A549 (cell line): ENCODE measurements around the gene RNF166. TPM values are rescaled to one million over a fixed set of nuclear protein-coding genes. Genes with fewer than 3 reads are reported as not detected.
A peak's percentile ranks its signal among the peaks of the same experiment; 100 is the strongest.

Experiments used
- ATAC-seq, 2 experiments: fragments of 200-7000 bp in 1 of 2; fragments of >200 bp in 1 of 2; cut with Nextera tagmentation in 1 of 2; cut with Tn5 transposase in 1 of 2; 3 replicates each; pipeline versions ENCODE4 v1.8.0 to v1.9.1; 2018 to 2020; ENCODE audit warnings: mild to moderate bottlenecking in 1 of 2, moderate library complexity in 1 of 2
- CTCF ChIA-PET: fragments of 300-600 bp; sonication (Branson Sonifier 250); formaldehyde crosslinking; extraction: SDS; loops from one replicate; lab custom pipeline; 2021; ENCODE audit warnings: antibody characterized with exemption, inconsistent platforms; lab: Yijun Ruan, JAX
- POLR2A ChIA-PET: fragments of 350-600 bp; formaldehyde crosslinking; extraction: SDS; loops from one replicate; lab custom pipeline; 2021; ENCODE audit warnings: antibody characterized with exemption, inconsistent platforms; lab: Yijun Ruan, JAX
- DNase-seq, 2 experiments: peaks; one replicate each; pipeline versions ENCODE4 v3.0.0 to v3.0.0-alpha.2; 2011 to 2016; ENCODE audit warnings: low read depth in 1 of 2, low spot score in 1 of 2
- FAIRE-seq: peaks from 2 replicates; lab custom pipeline; 2011; peaks lifted over from hg19 to GRCh38; lab: Jason Lieb, UNC
- H3K27ac ChIP-seq, 2 experiments: fragments of >200 bp; sonication (Bioruptor Twin); formaldehyde crosslinking; 3 replicates each; pipeline ENCODE4 v1.5.1; 2016 to 2017
- H3K4me1 ChIP-seq: fragments of >200 bp; sonication (Bioruptor Twin); formaldehyde crosslinking; 3 replicates; pipeline ENCODE4 v1.6.1; 2016
- H3K4me2 ChIP-seq: fragments of >200 bp; sonication (Bioruptor Twin); formaldehyde crosslinking; 3 replicates; pipeline ENCODE4 v1.6.1; 2016
- H3K4me3 ChIP-seq: fragments of >200 bp; sonication (Bioruptor Twin); formaldehyde crosslinking; 3 replicates; pipeline ENCODE4 v1.5.1; 2016
- H3K9me3 ChIP-seq: fragments of >200 bp; sonication (Bioruptor Twin); formaldehyde crosslinking; 3 replicates; pipeline ENCODE4 v1.6.1; 2016
- BCL3 ChIP-seq: fragments of >200 bp; sonication (Bioruptor Twin); formaldehyde crosslinking; IDR thresholded peaks from 3 replicates; pipeline ENCODE4 v1.6.1; 2016
- CBX2 ChIP-seq: fragments of 200-600 bp; sonication (generic); IDR thresholded peaks from 2 replicates; pipeline ENCODE4 v1.6.1; 2016; ENCODE audit warnings: low read depth, mild to moderate bottlenecking, borderline replicate concordance
- CBX8 ChIP-seq: fragments of 200-600 bp; sonication (generic); IDR thresholded peaks from 2 replicates; pipeline ENCODE4 v1.6.1; 2016
- CHD4 ChIP-seq: fragments of 200-600 bp; sonication (generic); IDR thresholded peaks from 2 replicates; pipeline ENCODE4 v1.6.1; 2016; ENCODE audit warnings: antibody characterized with exemption, mild to moderate bottlenecking, borderline replicate concordance
- CTCF ChIP-seq: fragments of >200 bp; sonication (Bioruptor Twin); formaldehyde crosslinking; IDR thresholded peaks from 3 replicates; pipeline ENCODE4 v1.5.1; 2016
- EHF ChIP-seq: fragments of 250-450 bp; sonication (Bioruptor Pico); IDR thresholded peaks from 2 replicates; pipeline ENCODE4 v1.5.0; 2020; ENCODE audit warnings: mild to moderate bottlenecking
- FOSB ChIP-seq: fragments of 250-450 bp; sonication (Bioruptor Pico); IDR thresholded peaks from 2 replicates; pipeline ENCODE4 v1.5.0; 2020; ENCODE audit warnings: mild to moderate bottlenecking, moderate library complexity
- HOXB13 ChIP-seq: fragments of 250-450 bp; sonication (Bioruptor Pico); IDR thresholded peaks from 2 replicates; pipeline ENCODE4 v1.5.0; 2020; ENCODE audit warnings: low read depth, mild to moderate bottlenecking, moderate library complexity
- KDM1A ChIP-seq: fragments of 200-600 bp; sonication (generic); IDR thresholded peaks from 2 replicates; pipeline ENCODE4 v1.6.1; 2016; ENCODE audit warnings: low read depth, mild to moderate bottlenecking
- KDM5A ChIP-seq: fragments of 200-600 bp; sonication (generic); IDR thresholded peaks from 2 replicates; pipeline ENCODE4 v1.6.1; 2016; ENCODE audit warnings: antibody characterized with exemption, mild to moderate bottlenecking
- MAFK ChIP-seq: fragments of 450-650 bp; IDR thresholded peaks from 2 replicates; pipeline ENCODE4 v1.6.1; 2014; ENCODE audit not compliant: partially characterized antibody
- MAZ ChIP-seq: fragments of 150-350 bp; IDR thresholded peaks from 2 replicates; pipeline ENCODE4 v1.6.1; 2014; ENCODE audit warnings: antibody characterized with exemption, low read depth, low read length, borderline replicate concordance
- MYC ChIP-seq: IDR thresholded peaks from 2 replicates; pipeline ENCODE4 v1.6.1; 2012; ENCODE audit warnings: mild to moderate bottlenecking, inconsistent platforms, low read length, improper control_type of control experiment, borderline replicate concordance
- NR3C1 ChIP-seq: fragments of >200 bp; sonication (Bioruptor Twin); formaldehyde crosslinking; IDR thresholded peaks from 3 replicates; pipeline ENCODE4 v1.6.1; 2017
- PBX3 ChIP-seq: IDR thresholded peaks from 2 replicates; pipeline ENCODE4 v1.6.1; 2012
- POLR2AphosphoS2 ChIP-seq: conservative IDR thresholded peaks from 2 replicates; pipeline ENCODE4 v1.6.1; 2012; ENCODE audit warnings: low read length, improper control_type of control experiment, inconsistent platforms
- RAD21 ChIP-seq, 2 experiments: fragments of >200 bp in 1 of 2; sonication (Bioruptor Twin) in 1 of 2; formaldehyde crosslinking in 1 of 2; IDR thresholded peaks in 1 of 2; conservative IDR thresholded peaks in 1 of 2; 2 replicates in 1 of 2; 3 replicates in 1 of 2; pipeline ENCODE4 v1.6.1; 2012 to 2018; ENCODE audit warnings: inconsistent platforms in 1 of 2
- RARB ChIP-seq: fragments of 250-450 bp; sonication (Bioruptor Pico); IDR thresholded peaks from 2 replicates; pipeline ENCODE4 v1.8.0; 2021; ENCODE audit warnings: mild to moderate bottlenecking, moderate library complexity
- RFX5 ChIP-seq: fragments of 450-650 bp; IDR thresholded peaks from 2 replicates; pipeline ENCODE4 v1.7.1; 2014; ENCODE audit warnings: antibody characterized with exemption, mild to moderate bottlenecking, moderate library complexity
- RNF2 ChIP-seq: fragments of 200-600 bp; sonication (generic); IDR thresholded peaks from 2 replicates; pipeline ENCODE4 v1.6.1; 2016; ENCODE audit warnings: low read depth, mild to moderate bottlenecking, antibody characterized with exemption, moderate library complexity, borderline replicate concordance
- SMC3 ChIP-seq: fragments of >200 bp; sonication (Bioruptor Twin); formaldehyde crosslinking; IDR thresholded peaks from 3 replicates; pipeline ENCODE4 v1.6.1; 2018; ENCODE audit warnings: inconsistent platforms
- TFCP2L1 ChIP-seq: fragments of 250-450 bp; sonication (Bioruptor Pico); IDR thresholded peaks from 2 replicates; pipeline ENCODE4 v1.5.0; 2021; ENCODE audit warnings: mild to moderate bottlenecking
- ZFP36 ChIP-seq: fragments of 450-650 bp; IDR thresholded peaks from 2 replicates; pipeline ENCODE4 v1.6.1; 2014; ENCODE audit warnings: borderline replicate concordance; ENCODE audit not compliant: partially characterized antibody
- ZNF302 ChIP-seq: fragments of 250-450 bp; sonication (Bioruptor Pico); IDR thresholded peaks from 2 replicates; pipeline ENCODE4 v1.9.0; 2021; ENCODE audit warnings: inconsistent platforms, mild to moderate bottlenecking, moderate library complexity
- WGBS: methylation state at CpG from one replicate; pipeline ENCODE4 v1.1.6; 2017; ENCODE audit errors: missing lambda C conversion rate; 5-methylcytosine and 5-hydroxymethylcytosine counted together
- polyA plus RNA-seq, 4 experiments: library from polyadenylated mRNA; depleted of rRNA in 3 of 4; stranded (reverse); fragments of >200 nt; fragmentation: RNase III in 1 of 4; extraction: RNeasy Plus Mini Kit Qiagen cat#74134 plus additional on column Dnase treatment in 1 of 4; gene quantifications; 2 replicates in 3 of 4; 3 replicates in 1 of 4; pipeline ENCODE4 v1.2.3, GENCODE V29; 2011 to 2017

Gene RNF166
- polyA plus RNA-seq, 2 of the 4 experiments (the other 2 are of a cell fraction) = 9.4 to 11.6 TPM

- 95% methylated on average over 13 of the region's 16 CpGs for WGBS
- Histone ChIP-seq H3K4me1 (no peaks in the 10 kb centered on the region), H3K4me2 (no peak overlapping the region), H3K27ac (no peak overlapping the region), H3K9me3 (no peaks in the 10 kb centered on the region), H3K4me3 (no peak overlapping the region)
- ChIA-PET CTCF (interaction anchor here (1.2 to 2.3 kb wide), 2 partner anchors 12 to 14 kb away, joined by 3 to 8 read pairs; no protein-coding TSS in a partner anchor), POLR2A (no interaction called here)
- TF ChIP-seq CHD4 = no peak
- TF ChIP-seq ZFP36 = no peak
- no peak for TF ChIP-seq EHF (CRISPR knock-in tag)
- no peak for TF ChIP-seq BCL3
- no peak for TF ChIP-seq PBX3
- no peak for TF ChIP-seq RFX5
- TF ChIP-seq KDM5A = no peak
- TF ChIP-seq NR3C1 = no peak
- no peak for TF ChIP-seq RNF2
- TF ChIP-seq CBX2 = no peak
- TF ChIP-seq CTCF = no peak
- TF ChIP-seq FOSB (CRISPR knock-in tag) = no peak
- no peak for TF ChIP-seq KDM1A
- TF ChIP-seq MYC = no peak
- no peak for DNase-seq
- ATAC-seq = no peak
- no peak for FAIRE-seq
These were observed 7.0 kb downstream of the RNF166 start for GRCh38 chr16:88699180-88699579.

GRCh38 chr16:88698646-88699045, 7.6 kb downstream of the RNF166 start:
- ChIA-PET POLR2A (no interaction called here), CTCF (interaction anchor here (0.8 to 1.7 kb wide), 3 partner anchors 11 to 79 kb away, joined by 3 to 5 read pairs (median 3); no protein-coding TSS in a partner anchor)
- H3K4me3 ChIP-seq = no peak overlapping the region
- 95% methylated on average over 22 of the region's 25 CpGs for WGBS
- ATAC-seq (no peak), DNase-seq (no peak)
- H3K9me3 ChIP-seq = no peaks in the 10 kb centered on the region
- no peak overlapping the region for H3K27ac ChIP-seq
- H3K4me2 ChIP-seq = no peak overlapping the region
- H3K4me1 ChIP-seq = no peaks in the 10 kb centered on the region
- no peak for TF ChIP-seq TFCP2L1 (CRISPR knock-in tag)
- TF ChIP-seq CBX8 = no peak
- no peak for TF ChIP-seq POLR2AphosphoS2
- TF ChIP-seq RARB (CRISPR knock-in tag) = no peak
- TF ChIP-seq, all 56 proteins: peak for 0
- FAIRE-seq = no peak

- Histone ChIP-seq H3K9me3 (no peaks in the 10 kb centered on the region), H3K27ac (no peak overlapping the region), H3K4me3 (no peak overlapping the region), H3K4me2 (no peak overlapping the region), H3K4me1 (no peaks in the 10 kb centered on the region)
- ATAC-seq (peak in 1 of 2 experiments; percentile 71; a peak in 3 of 6 replicates), DNase-seq (no peak), FAIRE-seq (no peak)
- CTCF ChIA-PET = interaction anchor here (0.6 to 1.7 kb wide), 4 partner anchors 10 to 120 kb away, joined by 3 to 5 read pairs (median 3); no protein-coding TSS in a partner anchor
- TF ChIP-seq HOXB13 (CRISPR knock-in tag) (no peak), MAZ (no peak), CBX2 (no peak), ZNF302 (no peak), MAFK (no peak), SMC3 (0 out of 3 replicates have a peak, but pooled peaks have one; percentile 10), TFCP2L1 (CRISPR knock-in tag) (no peak), CTCF (peak; percentile 37), BCL3 (no peak), RAD21 (conservative IDR thresholded peaks at IDR 0.05 in 1 of 2, IDR thresholded peaks at IDR 0.05 in 1 of 2) (peak; percentile 21 to 41; a peak in 2 of 5 replicates)
- 91% methylated on average over 31 of the region's 37 CpGs for whole genome bisulfite sequencing
- POLR2A ChIA-PET = no interaction called here
These were observed 8.2 kb downstream of the RNF166 start for GRCh38 chr16:88697831-88698615.
